NCI-H2196 (cell line): ENCODE data around the gene UBE2E1.

Source experiments
- DNase-seq: peaks from one replicate; lab custom pipeline; 2025; ENCODE audit not compliant: unreplicated experiment; lab: John Stamatoyannopoulos, UW

Gene UBE2E1

DNA sequence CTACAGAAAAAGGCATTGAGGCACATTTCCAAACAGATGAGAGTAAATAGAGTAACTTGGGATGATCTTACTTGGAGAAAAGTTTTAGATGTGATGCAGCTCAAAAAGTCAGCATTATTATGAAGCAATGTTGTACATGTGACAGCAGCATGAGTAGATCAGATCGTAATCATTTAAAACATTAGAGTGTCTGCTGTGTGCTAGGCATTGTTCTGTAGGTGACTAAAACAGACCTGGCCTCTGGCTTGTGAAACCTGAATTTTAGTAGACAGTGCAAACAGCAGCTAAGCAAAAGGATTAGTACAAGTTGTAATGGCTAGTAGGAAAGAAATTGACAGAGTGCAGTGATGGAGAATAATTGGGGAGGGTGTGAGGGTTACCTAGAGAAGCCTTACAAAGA lies 15.1 kb downstream of the UBE2E1 start:
- DNase-seq = no peak

DNA sequence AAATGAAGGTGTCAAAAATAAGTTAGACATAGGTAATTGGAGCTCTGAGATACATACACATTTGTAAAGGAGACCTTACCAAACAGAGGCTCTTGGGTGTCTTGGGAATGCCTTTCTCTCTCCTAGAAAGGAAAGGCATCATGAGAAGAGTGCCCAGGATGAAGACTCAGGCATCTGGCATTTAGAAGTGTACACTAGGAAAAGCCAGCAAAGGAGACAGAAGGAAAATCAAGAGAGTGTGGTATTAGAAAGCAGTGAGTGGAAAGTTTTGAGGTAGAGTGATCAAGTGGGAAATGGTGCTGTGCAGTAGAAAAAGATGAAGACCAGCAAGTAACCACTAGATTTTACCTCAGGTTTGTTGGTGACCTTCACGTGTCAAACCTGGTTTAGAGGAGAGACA lies 16.1 kb downstream of the UBE2E1 start:
- DNase-seq = no peak

GRCh38 chr3:23822559-23822958 lies 16.8 kb downstream of the UBE2E1 start:
- no peak for DNase-seq

- DNase-seq = no peak
These were observed 17.9 kb downstream of the UBE2E1 start for GRCh38 chr3:23823620-23824019.

DNA sequence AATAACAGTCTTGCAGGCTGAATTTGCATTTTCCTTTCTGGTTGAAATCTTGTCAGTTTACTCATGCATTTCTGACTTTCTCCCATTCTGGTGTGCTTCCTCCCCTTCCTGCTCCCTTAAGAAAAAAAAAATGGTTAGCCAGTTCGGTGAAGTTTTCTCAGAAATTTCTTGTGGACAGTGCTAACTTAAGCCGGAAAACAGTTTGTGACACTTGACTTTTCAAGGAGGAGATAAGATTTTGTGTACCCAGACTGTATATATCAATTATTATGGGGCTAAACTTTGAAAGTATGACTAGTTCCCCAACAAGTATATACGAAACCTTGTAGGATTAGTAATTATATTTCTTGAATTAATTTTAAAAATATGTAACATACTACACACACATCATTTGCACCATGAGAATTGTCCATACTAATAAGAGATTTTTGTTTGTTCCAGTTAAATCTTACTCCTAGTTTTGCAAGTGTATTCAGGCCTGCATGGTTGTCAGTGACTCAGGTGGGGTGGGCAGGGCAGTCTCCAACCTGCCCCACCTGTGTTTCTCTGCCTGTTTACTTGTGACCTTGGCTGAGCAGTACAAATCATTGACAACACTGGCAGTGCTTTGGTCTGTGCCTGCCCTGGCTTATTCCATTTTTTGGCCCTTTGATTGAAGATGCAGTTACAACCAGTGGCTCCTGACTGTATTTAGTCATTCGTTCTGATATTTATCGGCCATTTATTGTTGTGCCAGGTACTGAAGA lies 19.1 kb downstream of the UBE2E1 start:
- no peak for DNase-seq

GRCh38 chr3:23825802-23826201 lies 20.0 kb downstream of the UBE2E1 start:
- DNase-seq = no peak

- DNase-seq = no peak
These were observed 20.8 kb downstream of the UBE2E1 start for GRCh38 chr3:23826382-23827064.

DNA sequence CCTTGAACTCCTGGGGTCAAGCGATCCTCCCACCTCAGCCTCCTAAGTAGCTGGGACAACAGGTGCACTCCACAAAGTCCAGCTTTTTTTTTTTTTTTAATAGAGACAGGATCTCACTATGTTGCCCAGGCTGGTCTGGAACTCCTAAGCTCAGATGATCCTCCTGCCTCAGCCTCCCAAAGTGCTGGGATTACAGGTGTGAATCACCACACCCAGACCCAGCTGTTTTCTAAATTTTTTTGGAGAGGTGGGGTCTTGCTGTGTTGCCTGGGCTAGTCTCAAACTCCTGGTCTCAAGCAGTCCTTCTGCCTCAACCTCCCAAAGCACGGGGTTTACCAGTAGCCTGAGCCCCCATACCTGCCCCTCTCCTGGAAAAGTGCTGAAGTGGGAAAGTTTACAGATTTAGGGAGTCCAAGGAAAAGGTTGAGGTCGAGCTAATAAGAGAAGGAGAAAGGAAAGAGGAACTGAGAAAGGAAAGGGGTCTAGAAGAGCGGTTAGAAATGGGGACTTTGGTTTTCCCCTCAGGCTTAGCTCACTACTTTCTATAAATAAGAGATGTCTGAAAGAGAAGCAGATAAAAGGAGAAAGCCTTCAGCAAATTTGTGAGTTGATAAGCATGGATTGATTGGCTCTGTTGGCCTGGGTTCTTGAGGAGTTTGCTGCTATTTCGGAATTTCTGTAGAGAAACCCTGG lies 23.6 kb downstream of the UBE2E1 start:
- DNase-seq = no peak

DNA sequence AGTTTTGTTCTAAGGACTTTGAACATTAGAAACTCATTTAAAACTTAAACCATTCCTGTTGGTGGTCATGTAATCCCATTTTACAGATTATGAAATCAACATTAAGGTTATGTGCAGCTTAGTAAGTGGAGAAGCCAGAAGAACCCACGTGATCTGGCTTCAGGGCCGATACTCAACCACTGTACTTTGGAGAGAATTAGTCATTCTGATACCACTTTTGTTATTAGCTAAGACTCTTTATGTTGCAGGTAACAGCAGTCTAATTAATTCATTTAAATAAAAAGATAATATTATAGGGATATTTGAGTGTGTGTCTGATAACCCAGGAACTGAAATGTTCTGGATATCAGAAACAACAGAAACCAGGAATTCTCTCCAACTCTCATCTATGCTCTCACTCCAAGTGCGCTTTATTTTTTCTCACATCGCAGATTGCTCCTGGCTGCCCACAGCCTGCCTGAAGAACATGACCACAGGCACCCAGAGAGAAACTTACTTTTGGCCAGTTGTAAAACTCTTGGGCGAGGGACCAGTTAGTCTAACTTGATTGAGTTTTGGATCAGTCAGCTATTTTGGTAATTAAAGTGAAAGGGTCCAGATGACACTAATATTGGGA lies 25.2 kb downstream of the UBE2E1 start:
- no peak for DNase-seq

- DNase-seq = no peak
These were observed 26.0 kb downstream of the UBE2E1 start for GRCh38 chr3:23831517-23832394.

DNA sequence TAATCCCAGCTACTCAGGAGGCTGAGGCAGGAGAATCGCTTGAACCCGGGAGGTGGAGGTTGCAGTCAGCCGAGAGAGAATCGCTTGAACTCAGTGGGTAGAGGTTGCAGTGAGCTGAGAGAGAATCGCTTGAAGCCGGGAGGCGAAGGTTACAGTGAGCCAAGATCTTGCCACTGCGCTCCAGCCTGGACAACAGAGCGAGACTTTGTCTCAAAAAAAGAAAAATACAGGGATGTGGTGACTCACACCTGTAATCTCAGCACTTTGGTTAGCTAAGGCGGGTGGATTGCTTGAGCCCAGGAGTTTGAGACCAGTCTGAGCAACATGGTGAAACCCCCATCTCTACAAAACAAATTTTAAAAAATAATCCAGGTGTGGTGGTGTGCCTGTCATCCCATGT lies 26.8 kb downstream of the UBE2E1 start:
- DNase-seq = no peak

DNA sequence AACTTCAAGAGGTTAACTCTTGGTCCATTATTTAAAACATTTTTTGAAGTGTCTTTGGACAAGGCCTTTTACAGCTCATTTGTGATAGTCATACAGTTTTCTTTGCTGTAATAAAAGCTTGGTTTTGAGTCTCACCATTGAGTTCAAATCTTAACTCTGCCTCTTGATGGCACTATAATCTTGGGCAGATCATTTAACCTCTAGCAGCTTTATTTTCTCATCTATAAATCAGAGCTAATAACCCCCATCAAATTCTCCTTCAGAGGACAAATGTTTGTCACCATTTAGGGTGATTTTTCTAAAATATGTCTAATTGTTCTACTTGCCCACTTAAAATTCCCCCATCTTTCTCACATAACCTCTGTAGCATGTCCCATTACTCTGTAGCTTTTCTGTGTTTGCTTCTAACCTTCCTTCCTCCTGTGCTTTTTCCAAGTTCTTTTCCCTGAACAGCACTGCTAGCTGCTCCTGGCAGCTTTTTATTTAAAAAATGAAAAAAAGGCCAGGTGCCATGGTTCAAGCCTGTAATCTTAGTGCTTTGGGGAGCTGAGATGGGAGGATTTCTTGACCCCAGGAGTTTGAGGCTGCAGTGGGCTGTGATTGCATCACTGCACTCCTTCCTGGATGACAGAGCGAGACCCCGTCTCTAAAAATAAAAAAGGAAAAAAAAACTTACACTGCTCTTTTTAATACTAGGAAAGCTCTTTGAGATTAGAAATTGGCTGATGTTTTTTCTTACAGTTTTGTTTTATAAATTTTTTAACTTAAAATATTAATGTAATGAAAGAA lies 28.5 kb downstream of the UBE2E1 start:
- DNase-seq = no peak

DNA sequence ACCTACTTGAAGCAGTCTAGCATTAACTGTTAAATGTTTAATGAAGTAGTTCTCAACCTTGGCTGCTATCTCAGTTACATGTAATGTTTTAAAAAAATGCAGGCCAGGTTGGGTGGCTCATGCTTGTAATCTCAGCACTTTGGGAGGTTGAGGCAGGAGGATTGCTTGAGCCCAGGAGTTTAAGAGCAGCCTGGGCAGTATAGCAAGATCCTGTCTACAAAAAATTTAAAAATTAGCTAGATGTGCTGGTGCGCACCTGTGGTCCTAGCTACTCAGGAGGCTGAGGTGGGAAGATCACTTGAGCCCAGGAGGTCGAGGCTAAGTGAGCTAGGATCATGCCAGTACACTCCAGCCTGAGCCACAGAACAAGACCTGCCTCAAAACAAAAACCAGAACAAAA lies 29.3 kb downstream of the UBE2E1 start:
- no peak for DNase-seq

DNA sequence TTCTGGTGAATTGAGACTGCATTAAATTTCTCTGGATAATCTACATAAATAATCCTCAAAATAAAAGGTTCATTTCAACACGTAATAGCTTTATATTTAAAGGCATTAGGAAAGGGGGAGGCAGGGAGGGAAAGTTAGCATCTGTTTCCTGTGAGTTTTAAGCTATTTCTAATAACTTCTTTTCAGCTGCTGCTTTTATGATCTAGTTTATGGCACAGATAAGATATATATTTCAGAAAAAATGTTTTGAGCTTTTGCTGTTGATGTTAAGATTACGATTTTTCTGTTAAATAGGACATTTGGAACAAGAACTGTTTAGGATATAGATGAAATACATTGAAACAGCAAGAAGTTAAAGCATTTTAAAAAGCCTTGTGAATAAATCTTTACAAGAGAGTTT lies 30.0 kb downstream of the UBE2E1 start:
- DNase-seq = no peak

DNA sequence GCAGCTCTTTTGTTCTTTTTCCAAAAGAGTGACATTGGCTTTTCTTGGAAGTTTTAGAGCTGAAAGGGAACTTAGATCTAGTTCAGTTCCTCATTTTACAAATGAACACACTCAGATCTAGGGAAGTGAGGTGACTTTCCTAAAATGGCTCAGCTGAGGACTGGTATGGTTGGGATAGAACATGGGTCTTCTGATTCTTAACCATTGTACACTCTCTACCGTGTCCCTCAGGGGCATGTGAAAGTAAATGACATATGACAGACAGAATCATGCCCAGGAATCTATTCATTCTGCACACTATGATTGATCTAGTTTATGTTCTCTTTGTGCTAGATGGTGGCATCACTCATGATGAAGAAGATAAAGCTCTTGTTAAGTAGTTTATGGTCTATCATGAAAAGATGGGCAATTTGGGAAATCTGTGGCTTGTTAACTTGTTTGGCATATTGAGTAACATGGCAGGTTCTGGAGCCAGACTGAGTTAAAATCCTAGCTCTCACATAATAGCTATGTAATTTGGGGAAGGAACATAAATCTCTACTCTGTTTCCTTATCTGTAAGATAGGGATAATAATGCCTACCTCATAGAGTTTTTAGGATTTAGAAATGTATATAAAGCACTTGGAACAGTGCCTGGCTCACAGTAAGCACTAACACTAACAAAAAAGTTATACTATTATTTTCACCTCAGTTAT lies 30.9 kb downstream of the UBE2E1 start:
- no peak for DNase-seq

DNA sequence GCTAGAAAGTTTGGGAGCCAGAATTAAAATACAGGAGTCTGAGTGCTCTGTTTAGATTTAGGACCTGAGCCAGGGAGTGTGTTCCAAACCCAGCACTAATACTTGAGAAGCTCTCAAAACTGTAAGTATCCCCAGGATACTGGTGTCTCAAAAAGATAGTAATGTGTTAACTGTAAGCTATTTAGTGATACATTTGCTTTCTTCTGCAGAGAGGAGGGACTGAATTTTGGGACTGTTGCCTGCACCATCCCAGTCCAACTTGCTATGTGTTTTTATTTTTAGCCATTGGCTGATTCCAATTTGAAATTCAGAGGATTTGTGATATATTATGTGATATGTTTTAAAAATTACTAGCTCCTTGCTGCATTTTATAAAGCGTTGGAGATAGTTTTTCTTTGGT lies 31.5 kb downstream of the UBE2E1 start:
- no peak for DNase-seq

DNA sequence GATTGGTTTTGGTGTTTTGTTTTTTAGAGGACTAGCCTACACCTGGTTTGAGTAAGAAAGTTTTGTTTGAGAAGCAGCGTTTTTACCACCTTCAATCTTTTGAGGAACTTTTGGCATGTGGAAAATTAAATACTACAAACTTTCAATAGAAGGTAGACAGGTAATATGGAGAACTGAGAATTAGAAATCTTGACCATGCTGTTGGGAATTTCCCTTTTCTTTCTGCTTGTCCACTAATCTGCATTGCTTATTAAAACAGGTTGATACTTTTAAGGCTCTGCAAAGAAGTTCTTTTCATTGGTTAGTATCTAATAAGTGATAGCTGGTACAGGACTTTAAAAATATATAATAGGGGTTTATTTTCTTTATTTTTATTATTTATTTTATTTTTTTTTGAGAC lies 31.9 kb downstream of the UBE2E1 start:
- DNase-seq = no peak

DNA sequence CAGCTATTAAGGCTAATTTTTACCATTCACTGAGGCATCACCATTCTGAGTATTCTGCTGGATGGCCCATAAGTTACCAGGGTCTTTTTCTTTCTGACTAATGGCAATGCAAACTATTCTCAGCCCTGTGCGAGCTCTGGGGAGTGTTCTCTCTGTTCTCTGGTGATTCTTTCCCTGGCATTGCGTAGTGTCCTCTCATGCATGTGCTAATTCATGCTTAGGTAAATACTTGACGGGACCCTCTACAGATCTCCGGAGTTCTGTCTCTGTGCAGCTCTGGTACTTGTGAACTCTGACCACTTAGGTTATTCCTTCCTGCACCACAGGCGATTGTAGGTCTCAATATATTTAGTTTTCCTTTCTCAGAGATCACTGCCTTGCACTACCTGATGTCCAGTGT lies 34.8 kb downstream of the UBE2E1 start:
- no peak for DNase-seq

- no peak for DNase-seq
These were observed 38.1 kb downstream of the UBE2E1 start for GRCh38 chr3:23843869-23844268.
